IMR-90 (cell line): ENCODE measurements around the gene THADA. TPM values are rescaled to one million over a fixed set of nuclear protein-coding genes. Genes with fewer than 3 reads are reported as not detected.
A peak's percentile ranks its signal among the peaks of the same experiment; 100 is the strongest.

Experiments
- ATAC-seq: fragments of 200-7000 bp; cut with Tn5 transposase; 2 replicates; pipeline ENCODE4 v1.9.1; 2020; ENCODE audit warnings: low read depth, mild to moderate bottlenecking, moderate library complexity
- BruUV-seq: library from RNA; stranded (reverse); fragments of 400-500 nt; replicated peaks from 2 replicates; lab custom pipeline; 2021; lab: Mats Ljungman, UMichigan
- CTCF ChIA-PET: fragments of 300-600 bp; formaldehyde crosslinking; extraction: SDS; loops from one replicate; lab custom pipeline; 2021; ENCODE audit warnings: antibody characterized with exemption; lab: Yijun Ruan, JAX
- POLR2A ChIA-PET: fragments of 300-600 bp; sonication (Branson Sonifier 250); formaldehyde crosslinking; loops from one replicate; lab custom pipeline; 2022; ENCODE audit warnings: antibody characterized with exemption; ENCODE audit not compliant: unreplicated experiment; lab: Charles Lee
- DNase-seq: peaks from one replicate; pipeline ENCODE4 v3.0.0; 2013
- H2AFZ ChIP-seq: replicated peaks from 2 replicates; pipeline ENCODE3; 2013; ENCODE audit warnings: low read length, mild to moderate bottlenecking; ENCODE audit not compliant: poor library complexity
- H2AK5ac ChIP-seq: 2 replicates; pipeline ENCODE4 v1.6.1; 2013; ENCODE audit warnings: low read depth, low read length, inconsistent platforms
- H2AK9ac ChIP-seq: replicated peaks from 2 replicates; pipeline ENCODE3; 2013; ENCODE audit warnings: mild to moderate bottlenecking, low read depth, low read length, moderate library complexity; ENCODE audit not compliant: poor library complexity
- H2BK120ac ChIP-seq: 2 replicates; pipeline ENCODE4 v1.6.1; 2013; ENCODE audit warnings: low read depth, low read length, inconsistent platforms
- H2BK15ac ChIP-seq: 3 replicates; pipeline ENCODE4 v1.6.1; 2013; ENCODE audit warnings: low read depth, low read length, inconsistent platforms
- H2BK20ac ChIP-seq: 2 replicates; pipeline ENCODE4 v1.6.1; 2013; ENCODE audit warnings: low read depth, mild to moderate bottlenecking, inconsistent platforms, low read length, moderate library complexity
- H2BK5ac ChIP-seq: 2 replicates; pipeline ENCODE4 v1.6.1; 2013; ENCODE audit warnings: mild to moderate bottlenecking, low read depth, low read length, inconsistent platforms; ENCODE audit not compliant: poor library complexity, severe bottlenecking
- H3K14ac ChIP-seq: replicated peaks from 2 replicates; pipeline ENCODE4 v1.6.1; 2013; ENCODE audit warnings: low read depth, low read length, inconsistent platforms
- H3K18ac ChIP-seq: 2 replicates; pipeline ENCODE4 v1.6.1; 2013; ENCODE audit warnings: low read depth, low read length, control low read depth
- H3K23ac ChIP-seq: 2 replicates; pipeline ENCODE4 v1.6.1; 2013; ENCODE audit warnings: low read depth, low read length, inconsistent platforms
- H3K27ac ChIP-seq: 2 replicates; pipeline ENCODE4 v1.5.1; 2013; ENCODE audit warnings: mild to moderate bottlenecking, control low read depth, low read length; ENCODE audit not compliant: insufficient read depth
- H3K27me3 ChIP-seq: 2 replicates; pipeline ENCODE4 v1.6.1; 2013; ENCODE audit warnings: low read length; ENCODE audit not compliant: control insufficient read depth, insufficient read depth
- H3K36me3 ChIP-seq: 2 replicates; pipeline ENCODE4 v1.6.1; 2013; ENCODE audit warnings: low read length, mixed read lengths; ENCODE audit not compliant: control insufficient read depth, insufficient read depth
- H3K4ac ChIP-seq: 2 replicates; pipeline ENCODE4 v1.6.1; 2013; ENCODE audit warnings: low read depth, low read length, inconsistent platforms
- H3K4me1 ChIP-seq: 2 replicates; pipeline ENCODE4 v1.6.1; 2013; ENCODE audit warnings: low read length, mixed read lengths; ENCODE audit not compliant: control insufficient read depth, insufficient read depth
- H3K4me2 ChIP-seq: 2 replicates; pipeline ENCODE4 v1.6.1; 2013; ENCODE audit warnings: low read depth, mild to moderate bottlenecking, control low read depth, low read length, moderate library complexity
- H3K4me3 ChIP-seq: 2 replicates; pipeline ENCODE4 v1.5.1; 2013; ENCODE audit warnings: low read depth, mild to moderate bottlenecking, control low read depth, low read length, moderate library complexity; ENCODE audit not compliant: insufficient read depth
- H3K56ac ChIP-seq: 2 replicates; pipeline ENCODE4 v1.6.1; 2013; ENCODE audit warnings: low read length, inconsistent platforms; ENCODE audit not compliant: insufficient read depth; ENCODE audit errors: extremely low read depth
- H3K79me1 ChIP-seq, 2 experiments: 2 replicates each; pipeline ENCODE4 v1.6.1; 2013; ENCODE audit warnings: low read length in 2 of 2, inconsistent platforms in 1 of 2, low read depth in 1 of 2
- H3K9ac ChIP-seq: 2 replicates; pipeline ENCODE4 v1.6.1; 2013; ENCODE audit warnings: low read depth, low read length, control low read depth
- H3K9me1 ChIP-seq: 2 replicates; pipeline ENCODE4 v1.6.1; 2013; ENCODE audit warnings: low read length, inconsistent platforms; ENCODE audit not compliant: insufficient read depth
- H3K9me3 ChIP-seq: 2 replicates; pipeline ENCODE4 v1.6.1; 2013; ENCODE audit warnings: low read length; ENCODE audit not compliant: control insufficient read depth, insufficient read depth
- H4K20me1 ChIP-seq: 2 replicates; pipeline ENCODE4 v1.6.1; 2013; ENCODE audit warnings: low read length, inconsistent platforms; ENCODE audit not compliant: insufficient read depth
- H4K5ac ChIP-seq: 2 replicates; pipeline ENCODE4 v1.6.1; 2013; ENCODE audit warnings: mild to moderate bottlenecking, low read depth, low read length, control low read depth
- H4K8ac ChIP-seq, 2 experiments: 2 replicates each; pipeline ENCODE4 v1.6.1; 2013; ENCODE audit warnings: low read depth in 2 of 2, low read length in 2 of 2, control low read depth in 1 of 2, inconsistent platforms in 1 of 2
- H4K91ac ChIP-seq: 2 replicates; pipeline ENCODE4 v1.6.1; 2013; ENCODE audit warnings: low read depth, low read length, inconsistent platforms; ENCODE audit not compliant: insufficient read depth
- BHLHE40 ChIP-seq: fragments of 150-350 bp; IDR thresholded peaks from 2 replicates; pipeline ENCODE4 v1.6.1; 2016; ENCODE audit warnings: mild to moderate bottlenecking, low read depth, low read length
- CEBPB ChIP-seq: IDR thresholded peaks from 2 replicates; pipeline ENCODE4 v1.6.1; 2012; ENCODE audit warnings: low read depth, low read length, improper control_type of control experiment
- CHD1 ChIP-seq: IDR thresholded peaks from 2 replicates; pipeline ENCODE4 v1.6.1; 2012; ENCODE audit warnings: low read depth, low read length, improper control_type of control experiment
- CTCF ChIP-seq: conservative IDR thresholded peaks from 2 replicates; pipeline ENCODE4 v1.5.1; 2012; ENCODE audit warnings: mild to moderate bottlenecking, low read depth, low read length, improper control_type of control experiment
- ELK1 ChIP-seq: fragments of 150-350 bp; IDR thresholded peaks from 2 replicates; pipeline ENCODE4 v1.6.1; 2016; ENCODE audit warnings: low read depth, mild to moderate bottlenecking, low read length, moderate library complexity, borderline replicate concordance
- FOS ChIP-seq: fragments of 150-350 bp; IDR thresholded peaks from 2 replicates; pipeline ENCODE4 v1.6.1; 2016; ENCODE audit warnings: low read depth, low read length
- MAFK ChIP-seq: IDR thresholded peaks from 2 replicates; pipeline ENCODE4 v1.6.1; 2012; ENCODE audit warnings: low read depth, low read length, improper control_type of control experiment
- MAZ ChIP-seq: IDR thresholded peaks from 2 replicates; pipeline ENCODE4 v1.6.1; 2012; ENCODE audit warnings: low read depth, mild to moderate bottlenecking, low read length, improper control_type of control experiment, moderate library complexity, borderline replicate concordance
- MXI1 ChIP-seq: IDR thresholded peaks from 2 replicates; pipeline ENCODE4 v1.6.1; 2012; ENCODE audit warnings: low read depth, mild to moderate bottlenecking, low read length, moderate library complexity, borderline replicate concordance
- NFE2L2 ChIP-seq: fragments of 150-350 bp; IDR thresholded peaks from 2 replicates; pipeline ENCODE4 v1.6.1; 2016; ENCODE audit warnings: low read depth, mild to moderate bottlenecking, low read length
- POLR2A ChIP-seq: IDR thresholded peaks from 2 replicates; pipeline ENCODE4 v1.6.1; 2012; ENCODE audit warnings: mild to moderate bottlenecking, low read depth, low read length
- RAD21 ChIP-seq: IDR thresholded peaks from 2 replicates; pipeline ENCODE4 v1.6.1; 2012; ENCODE audit warnings: low read length, improper control_type of control experiment
- RCOR1 ChIP-seq: IDR thresholded peaks from 2 replicates; pipeline ENCODE4 v1.6.1; 2012; ENCODE audit warnings: mild to moderate bottlenecking, low read length, improper control_type of control experiment; ENCODE audit not compliant: insufficient replicate concordance
- RFX5 ChIP-seq: IDR thresholded peaks from 2 replicates; pipeline ENCODE4 v1.8.0; 2012; ENCODE audit warnings: low read depth, mild to moderate bottlenecking, low read length, moderate library complexity
- SMC3 ChIP-seq: fragments of 150-350 bp; IDR thresholded peaks from 2 replicates; pipeline ENCODE4 v1.6.1; 2016; ENCODE audit warnings: low read depth, mild to moderate bottlenecking, antibody characterized with exemption, low read length, moderate library complexity
- USF2 ChIP-seq: fragments of 150-350 bp; IDR thresholded peaks from 2 replicates; pipeline ENCODE4 v1.6.1; 2017; ENCODE audit warnings: mild to moderate bottlenecking, antibody characterized with exemption, low read length, low read depth
- WGBS, 2 experiments: methylation state at CpG; one replicate each; pipeline versions ENCODE4 v1.1.5 to v1.1.7; 2013; ENCODE audit warnings: missing lambda C conversion rate in 2 of 2; ENCODE audit not compliant: insufficient read length in 1 of 2; ENCODE audit errors: extremely low coverage in 2 of 2; 5-methylcytosine and 5-hydroxymethylcytosine counted together
- dilution Hi-C: fragments of 300-500 bp; cut with HindIII; formaldehyde crosslinking; loops from one replicate; pipeline ENCODE4 v1.14.3; 2018; ENCODE audit warnings: low sequenced_read_pairs; ENCODE audit not compliant: unreplicated experiment
- in situ Hi-C: fragments of 300-500 bp; cut with MboI; formaldehyde crosslinking; loops from 3 replicates; pipeline ENCODE4 v1.14.3; 2019; ENCODE audit warnings: low sequenced_read_pairs, inconsistent platforms, mixed read lengths
- intact Hi-C: fragments of 100-400 bp; cut with micrococcal nuclease; formaldehyde crosslinking; loops from 2 replicates; pipeline ENCODE4 v1.10.0; 2022
- polyA plus RNA-seq, 3 experiments: library from polyadenylated mRNA; depleted of rRNA; stranded (reverse); fragments of >200 nt; gene quantifications; 2 replicates each; pipeline ENCODE4 v1.2.3, GENCODE V29; 2012; ENCODE audit warnings: low replicate concordance in 1 of 3
- total RNA-seq: library from RNA; depleted of rRNA; stranded (reverse); fragments of >200 nt; gene quantifications from 2 replicates; pipeline ENCODE4 v1.2.3, GENCODE V29; 2012

THADA gene
- total and polyA plus RNA-seq, 2 of the 4 experiments (the other 2 are of a cell fraction), result 10.5 to 21.3 TPM

GRCh38 chr2:43305517-43305916 lies 290.3 kb downstream of the THADA start:
- no peaks in the 10 kb centered on the region for H3K79me1 ChIP-seq
- WGBS, 2 experiments, result no CpG with 5 or more reads among the region's 2 CpGs
- H3K36me3 ChIP-seq, result no peaks in the 10 kb centered on the region
- no peak overlapping the region for H3K56ac ChIP-seq
- H2AK9ac ChIP-seq, result no peak overlapping the region
- no peak overlapping the region for H4K91ac ChIP-seq
- H4K8ac ChIP-seq, result no peak overlapping the region
- TF ChIP-seq CEBPB, result no peak
- TF ChIP-seq MAFK, result no peak
- TF ChIP-seq MAZ, result no peak
- no peak for TF ChIP-seq SMC3
- TF ChIP-seq RAD21, result no peak
- TF ChIP-seq CHD1, result no peak
- TF ChIP-seq RFX5, result no peak
- no peak for TF ChIP-seq ELK1
- TF ChIP-seq NFE2L2, result no peak
- TF ChIP-seq USF2, result no peak
- TF ChIP-seq BHLHE40, result no peak
- TF ChIP-seq RCOR1, result no peak
- no peak for TF ChIP-seq FOS
- TF ChIP-seq POLR2A, result no peak
- no peak for TF ChIP-seq CTCF
- no peak for TF ChIP-seq MXI1
- ATAC-seq (peak; percentile 42), DNase-seq (no peak)
- H3K4me2 ChIP-seq, result no peak overlapping the region
- H3K18ac ChIP-seq, result no peak overlapping the region
- H2BK120ac ChIP-seq, result no peak overlapping the region
- no peaks in the 10 kb centered on the region for H4K20me1 ChIP-seq
- intact Hi-C loops (no loop called here), in situ Hi-C loops (no loop called here), dilution Hi-C loops (no loop called here)
- H3K14ac ChIP-seq, result no peak overlapping the region
- no peak overlapping the region for H3K23ac ChIP-seq
- H2BK20ac ChIP-seq, result no peak overlapping the region
- H3K9ac ChIP-seq, result no peak overlapping the region
- H3K4me1 ChIP-seq, result peaks cover 4% of the 10 kb centered on the region; the same call in 1 of the 2 replicates
- POLR2A ChIA-PET, result no interaction called here
- no peak overlapping the region for H3K27ac ChIP-seq
- peaks cover 5% of the 10 kb centered on the region; the same call in 1 of the 2 replicates for H3K27me3 ChIP-seq
- H2BK5ac ChIP-seq, result no peak overlapping the region
- H2AK5ac ChIP-seq, result no peak overlapping the region
- no peaks in the 10 kb centered on the region for H3K9me1 ChIP-seq
- H4K5ac ChIP-seq, result peak overlapping the region; percentile 7; the same call in 1 of the 2 replicates
- H3K4ac ChIP-seq, result peak overlapping the region; percentile 5; the same call in 1 of the 2 replicates
- no TSS peak for BruUV-seq
- no peak overlapping the region for H2AFZ ChIP-seq
- H3K4me3 ChIP-seq, result no peak overlapping the region
- H3K9me3 ChIP-seq, result no peaks in the 10 kb centered on the region
- H2BK15ac ChIP-seq, result no peak overlapping the region
- CTCF ChIA-PET, result no interaction called here
